Mesenchymal stem cell (in vitro differentiated cells and primary cell): Measurements from ENCODE around the gene USP6NL.

ENCODE experiments used
- DNase-seq: peaks from one replicate; pipeline ENCODE4 v3.0.0-alpha.2; 2013
- H2AFZ ChIP-seq: one replicate; pipeline ENCODE4 v1.6.1; 2013; ENCODE audit warnings: low read depth, mild to moderate bottlenecking, control low read depth, inconsistent platforms, low read length, moderate library complexity
- H2AK5ac ChIP-seq: 2 replicates; pipeline ENCODE4 v1.6.1; 2013; ENCODE audit warnings: low read length, moderate library complexity, mild to moderate bottlenecking, inconsistent platforms; ENCODE audit not compliant: severe bottlenecking
- H2BK120ac ChIP-seq: one replicate; pipeline ENCODE4 v1.6.1; 2013; ENCODE audit warnings: low read depth, mild to moderate bottlenecking, inconsistent platforms, low read length, moderate library complexity
- H2BK12ac ChIP-seq, 2 experiments: one replicate each; pipeline ENCODE4 v1.6.1; 2013; ENCODE audit warnings: inconsistent platforms in 2 of 2, low read length in 2 of 2, mild to moderate bottlenecking in 2 of 2, moderate library complexity in 2 of 2, control low read depth in 1 of 2
- H2BK15ac ChIP-seq: one replicate; pipeline ENCODE4 v1.6.1; 2013; ENCODE audit warnings: mild to moderate bottlenecking, low read depth, inconsistent platforms; ENCODE audit not compliant: poor library complexity, severe bottlenecking
- H2BK5ac ChIP-seq: 2 replicates; pipeline ENCODE4 v1.6.1; 2013; ENCODE audit warnings: low read depth, mild to moderate bottlenecking, low read length, control low read depth, inconsistent platforms; ENCODE audit not compliant: poor library complexity, severe bottlenecking
- H3K14ac ChIP-seq, 2 experiments: one replicate each; pipeline ENCODE4 v1.6.1; 2013; ENCODE audit warnings: inconsistent platforms in 2 of 2, low read length in 2 of 2, control low read depth in 1 of 2, mild to moderate bottlenecking in 1 of 2, moderate library complexity in 1 of 2
- H3K18ac ChIP-seq, 2 experiments: one replicate each; pipeline ENCODE4 v1.6.1; 2013; ENCODE audit warnings: inconsistent platforms in 2 of 2, low read length in 2 of 2, control low read depth in 1 of 2, low read depth in 1 of 2, mild to moderate bottlenecking in 1 of 2
- H3K23ac ChIP-seq, 2 experiments: one replicate each; pipeline ENCODE4 v1.6.1; 2013; ENCODE audit warnings: inconsistent platforms in 2 of 2, low read length in 2 of 2, mild to moderate bottlenecking in 2 of 2, moderate library complexity in 2 of 2, control low read depth in 1 of 2
- H3K27ac ChIP-seq: 2 replicates; pipeline ENCODE4 v1.5.1; 2013; ENCODE audit warnings: mild to moderate bottlenecking, moderate library complexity, low read length, control low read depth, inconsistent platforms; ENCODE audit not compliant: poor library complexity, severe bottlenecking
- H3K27me3 ChIP-seq, 2 experiments: 2 replicates each; pipeline versions ENCODE4 v1.6.1 to v1.7.0; 2013; ENCODE audit warnings: low read length in 2 of 2, mild to moderate bottlenecking in 2 of 2, moderate library complexity in 2 of 2, control low read depth in 1 of 2, inconsistent platforms in 1 of 2; ENCODE audit not compliant: control insufficient read depth in 1 of 2, insufficient read depth in 1 of 2
- H3K36me3 ChIP-seq, 2 experiments: 2 replicates each; pipeline versions ENCODE4 v1.6.1 to v1.7.0; 2013; ENCODE audit warnings: low read length in 2 of 2, control low read depth in 1 of 2, inconsistent platforms in 1 of 2, low read depth in 1 of 2, mild to moderate bottlenecking in 1 of 2; ENCODE audit not compliant: insufficient read depth in 2 of 2, control insufficient read depth in 1 of 2
- H3K4ac ChIP-seq, 2 experiments: one replicate each; pipeline ENCODE4 v1.6.1; 2013; ENCODE audit warnings: inconsistent platforms in 2 of 2, low read length in 2 of 2, mild to moderate bottlenecking in 2 of 2, moderate library complexity in 2 of 2, control low read depth in 1 of 2, low read depth in 1 of 2
- H3K4me1 ChIP-seq: 2 replicates; pipeline ENCODE4 v1.6.1; 2013; ENCODE audit warnings: low read depth, low read length, control low read depth; ENCODE audit not compliant: control insufficient read depth, insufficient read depth
- H3K4me2 ChIP-seq: 2 replicates; pipeline ENCODE4 v1.6.1; 2013; ENCODE audit warnings: low read length, mild to moderate bottlenecking, inconsistent platforms; ENCODE audit not compliant: poor library complexity, severe bottlenecking
- H3K4me3 ChIP-seq, 2 experiments: 2 replicates each; pipeline versions ENCODE4 v1.5.1 to v1.7.0; 2013; ENCODE audit warnings: low read length in 2 of 2, mild to moderate bottlenecking in 2 of 2, control low read depth in 1 of 2, low read depth in 1 of 2; ENCODE audit not compliant: insufficient read depth in 1 of 2
- H3K79me1 ChIP-seq: replicated peaks from 2 replicates; pipeline ENCODE4 v1.6.1; 2013; ENCODE audit warnings: mild to moderate bottlenecking, control low read depth, low read length, inconsistent platforms; ENCODE audit not compliant: poor library complexity, severe bottlenecking
- H3K9ac ChIP-seq: 2 replicates; pipeline ENCODE4 v1.7.0; 2013; ENCODE audit warnings: mild to moderate bottlenecking, low read length, moderate library complexity
- H3K9me3 ChIP-seq: 2 replicates; pipeline ENCODE4 v1.7.0; 2013; ENCODE audit warnings: mild to moderate bottlenecking, low read length; ENCODE audit not compliant: control insufficient read depth
- H4K8ac ChIP-seq: one replicate; pipeline ENCODE4 v1.6.1; 2013; ENCODE audit warnings: inconsistent platforms, mild to moderate bottlenecking, low read length, moderate library complexity
- H4K91ac ChIP-seq: one replicate; pipeline ENCODE4 v1.6.1; 2013; ENCODE audit warnings: mild to moderate bottlenecking, low read length, inconsistent platforms
- WGBS: methylation state at CpG from one replicate; pipeline ENCODE4 v1.1.7; 2013; ENCODE audit warnings: mixed read lengths; 5-methylcytosine and 5-hydroxymethylcytosine counted together

The USP6NL gene

DNA sequence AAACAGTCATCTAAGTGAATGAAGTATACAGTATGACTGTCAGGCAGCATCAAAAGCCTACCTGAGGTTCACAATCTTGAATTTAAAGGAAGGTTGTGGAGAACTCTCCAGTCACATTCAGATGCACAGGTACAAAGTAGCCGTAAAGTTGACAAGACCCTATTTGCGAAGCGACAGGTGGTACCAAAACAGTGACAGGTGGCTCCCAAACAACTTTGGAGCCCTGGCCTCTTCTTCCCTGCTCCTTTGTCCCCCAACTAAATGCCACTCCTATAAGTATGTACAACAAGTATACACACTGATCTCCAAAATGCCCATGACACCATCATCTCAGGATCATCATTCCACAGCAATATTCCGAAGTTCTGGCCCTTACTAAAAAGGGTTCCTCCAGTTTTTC is 53.5 kb downstream of the USP6NL start:
- H2AFZ ChIP-seq = no peak overlapping the region
- no peaks in the 10 kb centered on the region for H3K36me3 ChIP-seq
- H3K9ac ChIP-seq = no peak overlapping the region
- no peak overlapping the region for H3K14ac ChIP-seq
- H3K4me1 ChIP-seq = no peaks in the 10 kb centered on the region
- 97% methylated on average over 4 of the region's 4 CpGs for WGBS
- no peak overlapping the region for H4K8ac ChIP-seq
- no peak overlapping the region for H2BK12ac ChIP-seq
- H3K4ac ChIP-seq = no peak overlapping the region
- peaks cover 6% of the 10 kb centered on the region for H3K9me3 ChIP-seq
- H3K4me2 ChIP-seq = no peak overlapping the region
- H3K79me1 ChIP-seq = peaks cover 21% of the 10 kb centered on the region
- H2BK120ac ChIP-seq = no peak overlapping the region
- no peak overlapping the region for H4K91ac ChIP-seq
- H2AK5ac ChIP-seq = no peak overlapping the region
- DNase-seq = no peak
- no peak overlapping the region for H2BK15ac ChIP-seq
- H2BK5ac ChIP-seq = no peak overlapping the region
- no peak overlapping the region for H3K23ac ChIP-seq
- H3K4me3 ChIP-seq = no peak overlapping the region
- no peak overlapping the region for H3K27ac ChIP-seq
- no peaks in the 10 kb centered on the region for H3K27me3 ChIP-seq
- no peak overlapping the region for H3K18ac ChIP-seq

GRCh38 chr10:11557513-11557912 is 53.9 kb downstream of the USP6NL start:
- H3K4me2 ChIP-seq = no peak overlapping the region
- no peak overlapping the region for H3K27ac ChIP-seq
- 97% methylated on average over 7 of the region's 7 CpGs for whole genome bisulfite sequencing
- H2AFZ ChIP-seq = no peak overlapping the region
- no peaks in the 10 kb centered on the region for H3K27me3 ChIP-seq
- H3K23ac ChIP-seq = no peak overlapping the region
- H2BK5ac ChIP-seq = no peak overlapping the region
- no peak overlapping the region for H3K18ac ChIP-seq
- H4K8ac ChIP-seq = no peak overlapping the region
- no peak overlapping the region for H2AK5ac ChIP-seq
- no peaks in the 10 kb centered on the region for H3K4me1 ChIP-seq
- H2BK15ac ChIP-seq = no peak overlapping the region
- DNase-seq = no peak
- H3K36me3 ChIP-seq = no peaks in the 10 kb centered on the region
- H2BK12ac ChIP-seq = no peak overlapping the region
- H2BK120ac ChIP-seq = no peak overlapping the region
- peaks cover 21% of the 10 kb centered on the region for H3K79me1 ChIP-seq
- H3K14ac ChIP-seq = no peak overlapping the region
- no peak overlapping the region for H3K9ac ChIP-seq
- H3K9me3 ChIP-seq = peaks cover 6% of the 10 kb centered on the region
- no peak overlapping the region for H3K4me3 ChIP-seq
- H4K91ac ChIP-seq = no peak overlapping the region
- H3K4ac ChIP-seq = no peak overlapping the region

DNA sequence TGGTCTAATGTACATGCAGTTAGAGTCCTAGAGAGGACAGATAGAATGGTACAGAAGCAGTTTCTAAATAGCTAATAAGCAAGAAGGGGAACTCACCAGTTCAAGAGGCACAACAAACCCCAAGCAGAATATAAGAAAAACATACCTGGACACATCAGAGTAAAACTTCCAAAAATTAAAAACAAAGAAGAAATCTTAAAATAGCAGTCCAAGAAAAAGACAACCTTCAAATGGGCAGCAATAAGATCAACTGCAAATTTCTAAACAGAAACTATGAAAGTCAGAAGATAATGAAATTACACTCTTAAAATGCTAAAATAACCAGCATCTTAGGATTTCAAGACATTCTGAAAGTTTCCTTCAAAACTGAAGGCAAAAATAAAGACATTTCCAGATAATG is 55.9 kb downstream of the USP6NL start:
- Histone ChIP-seq H4K91ac (no peak overlapping the region), H3K27me3 (no peaks in the 10 kb centered on the region), H3K4me2 (no peak overlapping the region), H3K4me1 (no peaks in the 10 kb centered on the region), H2BK12ac (no peak overlapping the region), H3K23ac (no peak overlapping the region), H2AK5ac (no peak overlapping the region), H3K79me1 (peaks cover 17% of the 10 kb centered on the region), H3K14ac (no peak overlapping the region), H3K9ac (no peak overlapping the region), H3K27ac (no peak overlapping the region), H2BK15ac (no peak overlapping the region), H3K18ac (no peak overlapping the region), H2BK5ac (no peak overlapping the region), H3K4me3 (no peak overlapping the region), H4K8ac (no peak overlapping the region), H3K9me3 (peaks cover 6% of the 10 kb centered on the region), H3K36me3 (no peaks in the 10 kb centered on the region), H2AFZ (no peak overlapping the region), H2BK120ac (no peak overlapping the region), H3K4ac (no peak overlapping the region)
- DNase-seq = no peak

GRCh38 chr10:11553773-11554381 is 57.6 kb downstream of the USP6NL start:
- H2BK120ac ChIP-seq = no peak overlapping the region
- peak overlapping the region in 1 of 2 experiments; percentile 76 for H2BK12ac ChIP-seq
- no peak overlapping the region for H2BK15ac ChIP-seq
- no peak overlapping the region for H3K27ac ChIP-seq
- H2BK5ac ChIP-seq = no peak overlapping the region
- H4K8ac ChIP-seq = no peak overlapping the region
- WGBS = 100% methylated on average over 5 of the region's 6 CpGs
- H3K4ac ChIP-seq = peak overlapping the region in 1 of 2 experiments; percentile 49
- no peak overlapping the region for H3K14ac ChIP-seq
- no peak overlapping the region for H2AFZ ChIP-seq
- H3K4me3 ChIP-seq = no peak overlapping the region
- no peaks in the 10 kb centered on the region for H3K36me3 ChIP-seq
- no peaks in the 10 kb centered on the region for H3K4me1 ChIP-seq
- peaks cover 6% of the 10 kb centered on the region for H3K9me3 ChIP-seq
- DNase-seq = no peak
- H4K91ac ChIP-seq = no peak overlapping the region
- H3K23ac ChIP-seq = no peak overlapping the region
- H2AK5ac ChIP-seq = peak overlapping the region; percentile 37
- H3K9ac ChIP-seq = no peak overlapping the region
- H3K4me2 ChIP-seq = no peak overlapping the region
- no peaks in the 10 kb centered on the region for H3K27me3 ChIP-seq
- peaks cover 17% of the 10 kb centered on the region for H3K79me1 ChIP-seq
- H3K18ac ChIP-seq = peak overlapping the region in 1 of 2 experiments; percentile 14
